Measurements from ENCODE around the gene JMJD1C. TPM values are rescaled to one million over a fixed set of nuclear protein-coding genes. Genes with fewer than 3 reads are reported as not detected.

The JMJD1C gene
- total RNA-seq, 1 experiment from 2014 or later: 66.3 TPM

DNA sequence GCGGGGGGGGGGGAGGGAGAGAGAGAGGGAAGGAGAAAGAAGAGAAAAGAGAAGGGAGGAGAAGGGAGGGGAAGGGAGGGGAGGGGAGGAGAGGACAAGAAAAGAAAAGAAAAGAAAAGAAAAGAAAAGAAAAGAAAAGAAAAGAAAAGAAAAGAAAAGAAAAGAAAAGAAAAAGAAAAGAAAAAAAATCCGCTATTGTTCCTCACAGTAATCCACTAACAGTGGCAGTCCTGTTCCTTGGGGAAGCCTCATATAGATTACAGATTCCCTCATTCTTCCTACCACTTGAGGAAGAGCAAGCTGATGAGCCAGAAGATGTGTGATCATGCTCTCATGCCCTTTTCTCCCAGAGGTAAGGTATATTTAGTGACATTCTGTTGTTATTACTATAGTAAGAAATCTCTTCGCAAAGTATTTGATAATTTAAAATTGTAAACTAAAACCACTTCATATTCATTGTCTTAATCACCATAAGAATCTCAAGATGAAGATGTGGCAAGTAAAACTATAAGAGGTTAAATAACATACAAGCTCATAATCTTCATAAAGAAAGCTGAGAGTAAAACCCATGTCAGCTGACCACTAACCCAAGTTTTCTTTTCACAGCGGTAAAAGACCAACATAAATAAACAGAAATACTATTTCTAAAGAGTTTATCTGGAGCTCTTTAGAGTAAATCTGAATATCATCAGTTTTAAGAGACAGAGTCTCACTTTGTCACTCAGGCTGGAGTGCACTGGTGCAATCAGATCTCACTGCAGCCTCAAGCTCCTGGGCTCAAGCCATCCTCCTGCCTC, 128.1 kb downstream of the JMJD1C start:
- Histone ChIP-seq H3K9me2 (ENCODE audit: insufficient read depth) (no peaks in the 10 kb centered on the region), H3K9me3 (ENCODE audit: control insufficient read depth in 1 of 2, insufficient read depth in 1 of 2, low read depth in 1 of 2, low read length in 2 of 2) (no peaks in the 10 kb centered on the region), H3K4me1 (ENCODE audit: control insufficient read depth in 1 of 2, insufficient read depth in 2 of 2, low read length in 2 of 2) (no peaks in the 10 kb centered on the region), H3K27me3 (ENCODE audit: insufficient read depth, low read length) (no peaks in the 10 kb centered on the region), H3K4me2 (ENCODE audit: low read length) (no peak overlapping the region), H3K9ac (ENCODE audit: low read length) (no peak overlapping the region), H2AFZ (ENCODE audit: low read depth, low read length, poor library complexity, severe bottlenecking) (no peak overlapping the region), H3K4me3 (replicated peaks in 1 of 2; ENCODE audit: low read depth in 1 of 2, low read length in 2 of 2) (no peak overlapping the region), H3K27ac (ENCODE audit: low read depth, low read length) (no peak overlapping the region), H4K20me1 (ENCODE audit: insufficient read depth) (no peaks in the 10 kb centered on the region), H3K79me2 (ENCODE audit: insufficient read depth, low read length) (peaks cover 29% of the 10 kb centered on the region), H3K36me3 (ENCODE audit: control insufficient read depth in 1 of 2, insufficient read depth in 2 of 2, low read length in 2 of 2) (no peaks in the 10 kb centered on the region)
- CTCF ChIA-PET: no interaction called here
- RAD21 ChIA-PET (ENCODE audit: low non-redundant PET in 1 of 2, low total read pairs in 2 of 2, uncharacterized antibody in 2 of 2, unreplicated experiment in 2 of 2): no interaction called here
- intact Hi-C loops (cut with micrococcal nuclease): no loop called here
- TF ChIP-seq CBX3 (IDR thresholded peaks at IDR 0.05; ENCODE audit: low read depth) (no peak), POLR2AphosphoS5 (IDR thresholded peaks at IDR 0.05; ENCODE audit: low read depth, low read length) (no peak), EGR1 (IDR thresholded peaks at IDR 0.05; ENCODE audit: low read depth) (no peak)
- POLR2A ChIA-PET: interaction anchor here (0.7 kb wide), 1 partner anchor 478 kb away, joined by 4 read pairs; no protein-coding TSS in a partner anchor
- no TSS peak for BruUV-seq (replicated peaks)
- ATAC-seq (no peak), DNase-seq (ENCODE audit: low read depth, low spot score) (no peak)

DNA sequence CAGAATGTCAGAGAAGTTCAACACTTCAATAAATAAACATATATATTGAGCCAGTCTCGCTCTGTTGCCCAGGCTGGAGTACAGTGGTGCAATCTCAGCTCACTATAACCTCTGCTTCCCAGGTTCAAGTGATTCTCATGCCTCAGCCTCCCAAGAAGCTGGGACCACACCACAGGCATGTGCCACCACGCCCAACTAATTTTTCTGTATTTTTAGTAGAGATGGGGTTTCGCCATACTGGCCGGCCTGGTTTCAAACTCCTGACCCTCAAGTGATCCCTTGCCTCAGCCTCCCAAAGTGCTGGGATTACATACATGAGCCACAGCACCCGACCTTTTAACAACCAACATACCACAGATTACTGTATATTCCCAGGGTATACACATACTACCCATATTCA, 134.2 kb downstream of the JMJD1C start:
- no peaks in the 10 kb centered on the region for H3K27me3 ChIP-seq (ENCODE audit: insufficient read depth, low read length)
- no peaks in the 10 kb centered on the region for H3K36me3 ChIP-seq (ENCODE audit: control insufficient read depth in 1 of 2, insufficient read depth in 2 of 2, low read length in 2 of 2)
- TF ChIP-seq CBX3 (IDR thresholded peaks at IDR 0.05; ENCODE audit: low read depth) (no peak), CEBPB (IDR thresholded peaks at IDR 0.05; ENCODE audit: low read depth) (no peak), POLR2A (IDR thresholded peaks at IDR 0.05; ENCODE audit: borderline replicate concordance, extremely low read depth, insufficient read depth, insufficient read length) (no peak), ZFX (IDR thresholded peaks at IDR 0.05) (no peak), ZNF274 (IDR thresholded peaks at IDR 0.05; ENCODE audit: low read depth, low read length) (no peak), JUND (IDR thresholded peaks at IDR 0.05) (no peak), EZH2phosphoT487 (IDR thresholded peaks at IDR 0.05; ENCODE audit: borderline replicate concordance) (no peak), FOSL1 (IDR thresholded peaks at IDR 0.05; ENCODE audit: low read depth) (no peak), SRF (IDR thresholded peaks at IDR 0.05; ENCODE audit: low read depth) (no peak), ELF1 (IDR thresholded peaks at IDR 0.05; ENCODE audit: borderline replicate concordance, low read depth) (no peak)
- TF ChIP-seq, protein P1, sequence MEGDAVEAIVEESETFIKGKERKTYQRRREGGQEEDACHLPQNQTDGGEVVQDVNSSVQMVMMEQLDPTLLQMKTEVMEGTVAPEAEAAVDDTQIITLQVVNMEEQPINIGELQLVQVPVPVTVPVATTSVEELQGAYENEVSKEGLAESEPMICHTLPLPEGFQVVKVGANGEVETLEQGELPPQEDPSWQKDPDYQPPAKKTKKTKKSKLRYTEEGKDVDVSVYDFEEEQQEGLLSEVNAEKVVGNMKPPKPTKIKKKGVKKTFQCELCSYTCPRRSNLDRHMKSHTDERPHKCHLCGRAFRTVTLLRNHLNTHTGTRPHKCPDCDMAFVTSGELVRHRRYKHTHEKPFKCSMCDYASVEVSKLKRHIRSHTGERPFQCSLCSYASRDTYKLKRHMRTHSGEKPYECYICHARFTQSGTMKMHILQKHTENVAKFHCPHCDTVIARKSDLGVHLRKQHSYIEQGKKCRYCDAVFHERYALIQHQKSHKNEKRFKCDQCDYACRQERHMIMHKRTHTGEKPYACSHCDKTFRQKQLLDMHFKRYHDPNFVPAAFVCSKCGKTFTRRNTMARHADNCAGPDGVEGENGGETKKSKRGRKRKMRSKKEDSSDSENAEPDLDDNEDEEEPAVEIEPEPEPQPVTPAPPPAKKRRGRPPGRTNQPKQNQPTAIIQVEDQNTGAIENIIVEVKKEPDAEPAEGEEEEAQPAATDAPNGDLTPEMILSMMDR (IDR thresholded peaks at IDR 0.05 in 2 of 3, conservative IDR thresholded peaks at IDR 0.05 in 1 of 3; ENCODE audit: borderline replicate concordance in 1 of 3, insufficient read depth in 1 of 3, low read depth in 2 of 3, low read length in 2 of 3): no peak
- TF ChIP-seq, protein P2, sequence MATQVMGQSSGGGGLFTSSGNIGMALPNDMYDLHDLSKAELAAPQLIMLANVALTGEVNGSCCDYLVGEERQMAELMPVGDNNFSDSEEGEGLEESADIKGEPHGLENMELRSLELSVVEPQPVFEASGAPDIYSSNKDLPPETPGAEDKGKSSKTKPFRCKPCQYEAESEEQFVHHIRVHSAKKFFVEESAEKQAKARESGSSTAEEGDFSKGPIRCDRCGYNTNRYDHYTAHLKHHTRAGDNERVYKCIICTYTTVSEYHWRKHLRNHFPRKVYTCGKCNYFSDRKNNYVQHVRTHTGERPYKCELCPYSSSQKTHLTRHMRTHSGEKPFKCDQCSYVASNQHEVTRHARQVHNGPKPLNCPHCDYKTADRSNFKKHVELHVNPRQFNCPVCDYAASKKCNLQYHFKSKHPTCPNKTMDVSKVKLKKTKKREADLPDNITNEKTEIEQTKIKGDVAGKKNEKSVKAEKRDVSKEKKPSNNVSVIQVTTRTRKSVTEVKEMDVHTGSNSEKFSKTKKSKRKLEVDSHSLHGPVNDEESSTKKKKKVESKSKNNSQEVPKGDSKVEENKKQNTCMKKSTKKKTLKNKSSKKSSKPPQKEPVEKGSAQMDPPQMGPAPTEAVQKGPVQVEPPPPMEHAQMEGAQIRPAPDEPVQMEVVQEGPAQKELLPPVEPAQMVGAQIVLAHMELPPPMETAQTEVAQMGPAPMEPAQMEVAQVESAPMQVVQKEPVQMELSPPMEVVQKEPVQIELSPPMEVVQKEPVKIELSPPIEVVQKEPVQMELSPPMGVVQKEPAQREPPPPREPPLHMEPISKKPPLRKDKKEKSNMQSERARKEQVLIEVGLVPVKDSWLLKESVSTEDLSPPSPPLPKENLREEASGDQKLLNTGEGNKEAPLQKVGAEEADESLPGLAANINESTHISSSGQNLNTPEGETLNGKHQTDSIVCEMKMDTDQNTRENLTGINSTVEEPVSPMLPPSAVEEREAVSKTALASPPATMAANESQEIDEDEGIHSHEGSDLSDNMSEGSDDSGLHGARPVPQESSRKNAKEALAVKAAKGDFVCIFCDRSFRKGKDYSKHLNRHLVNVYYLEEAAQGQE (IDR thresholded peaks at IDR 0.05; ENCODE audit: low read depth): no peak
- TF ChIP-seq, protein P3, sequence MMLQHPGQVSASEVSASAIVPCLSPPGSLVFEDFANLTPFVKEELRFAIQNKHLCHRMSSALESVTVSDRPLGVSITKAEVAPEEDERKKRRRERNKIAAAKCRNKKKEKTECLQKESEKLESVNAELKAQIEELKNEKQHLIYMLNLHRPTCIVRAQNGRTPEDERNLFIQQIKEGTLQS (IDR thresholded peaks at IDR 0.05): no peak
- TF ChIP-seq, protein P4, sequence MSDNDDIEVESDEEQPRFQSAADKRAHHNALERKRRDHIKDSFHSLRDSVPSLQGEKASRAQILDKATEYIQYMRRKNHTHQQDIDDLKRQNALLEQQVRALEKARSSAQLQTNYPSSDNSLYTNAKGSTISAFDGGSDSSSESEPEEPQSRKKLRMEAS (IDR thresholded peaks at IDR 0.05): no peak
- no peaks in the 10 kb centered on the region for H3K4me1 ChIP-seq (ENCODE audit: control insufficient read depth in 1 of 2, insufficient read depth in 2 of 2, low read length in 2 of 2)
- H3K9ac ChIP-seq (ENCODE audit: low read length): no peak overlapping the region
- CTCF ChIA-PET: no interaction called here
- RAD21 ChIA-PET (ENCODE audit: low non-redundant PET in 1 of 2, low total read pairs in 2 of 2, uncharacterized antibody in 2 of 2, unreplicated experiment in 2 of 2): no interaction called here
- intact Hi-C loops (cut with micrococcal nuclease): no loop called here
- no peak overlapping the region for H2AFZ ChIP-seq (ENCODE audit: low read depth, low read length, poor library complexity, severe bottlenecking)
- H3K27ac ChIP-seq (ENCODE audit: low read depth, low read length): no peak overlapping the region
- no peak overlapping the region for H3K4me3 ChIP-seq (replicated peaks in 1 of 2; ENCODE audit: low read depth in 1 of 2, low read length in 2 of 2)
- H3K79me2 ChIP-seq (ENCODE audit: insufficient read depth, low read length): peaks cover 25% of the 10 kb centered on the region
- no TSS peak for BruUV-seq (replicated peaks)
- no peaks in the 10 kb centered on the region for H4K20me1 ChIP-seq (ENCODE audit: insufficient read depth)
- DNase-seq (ENCODE audit: low read depth, low spot score) (no peak), ATAC-seq (no peak; the same call in 1 of the 2 replicates)
- no peak overlapping the region for H3K4me2 ChIP-seq (ENCODE audit: low read length)
- no peaks in the 10 kb centered on the region for H3K9me3 ChIP-seq (ENCODE audit: control insufficient read depth in 1 of 2, insufficient read depth in 1 of 2, low read depth in 1 of 2, low read length in 2 of 2)
- no peaks in the 10 kb centered on the region for H3K9me2 ChIP-seq (ENCODE audit: insufficient read depth)
- POLR2A ChIA-PET: no interaction called here

Data from HCT116 (cell line).